Measurements from ENCODE around the gene FUT7. TPM values are rescaled to one million over a fixed set of nuclear protein-coding genes. Genes with fewer than 3 reads are reported as not detected.
A peak's percentile ranks its signal among the peaks of the same experiment; 100 is the strongest.

FUT7 gene
- total RNA-seq, 4 donors from 2014 or later = 0.32 to 0.83 TPM; not detected in 2

- no peak for TF ChIP-seq CTCF (IDR thresholded peaks at IDR 0.05)
- peak; percentile 38 to 45 for TF ChIP-seq POLR2AphosphoS5 (IDR thresholded peaks at IDR 0.05)
- DNase-seq (ENCODE audit: extremely low spot score) = peak; percentile 96
Observed at GRCh38 chr9:136991993-136992818, 39.7 kb downstream of the FUT7 start, which contains the start of gene PAXX. Gene PAXX, plus strand, starts transcription at chr9:136992422. Its CDS starts 22 bp downstream, at chr9:136992444.

DNA sequence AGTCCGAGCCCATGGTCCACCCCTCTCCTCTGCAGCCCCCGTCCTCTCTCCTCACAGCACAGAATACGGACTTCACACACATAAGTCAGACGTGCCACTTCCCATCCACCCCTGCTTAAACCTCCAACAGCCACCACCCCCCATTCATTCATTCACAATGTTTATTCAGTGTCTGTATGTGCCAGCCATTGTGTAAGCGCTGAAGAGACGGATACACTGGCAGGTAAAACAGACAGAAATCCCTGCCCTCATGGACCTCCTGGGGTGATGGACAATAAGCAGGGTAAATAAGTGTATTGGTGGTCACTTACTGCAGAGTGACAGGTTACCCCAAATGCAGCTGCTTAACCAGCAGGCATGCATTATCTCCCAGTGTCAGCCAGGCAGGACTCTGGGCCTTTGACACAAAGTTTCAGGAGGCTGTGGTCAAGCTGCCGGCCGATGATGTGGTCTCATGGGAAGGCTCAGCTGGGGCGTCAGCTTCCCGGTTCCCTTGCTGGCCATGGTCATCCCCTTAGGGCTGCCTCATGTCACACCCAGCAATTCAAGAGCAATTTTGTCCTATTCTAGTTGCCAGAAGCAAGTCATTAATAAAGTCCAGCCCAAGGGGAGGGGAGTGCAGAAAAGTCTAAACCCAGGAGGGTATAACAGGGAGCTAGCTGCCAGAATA, 41.5 kb downstream of the FUT7 start:
- peaks cover 4 to 18% (median 14%) of the 10 kb centered on the region in 4 donors for H3K36me3 ChIP-seq
- WGBS = 82% methylated on average over 10 of the region's 10 CpGs
- no peak for DNase-seq (ENCODE audit: extremely low spot score)
- peaks cover 0 to 52% (median 15%) of the 10 kb centered on the region in 4 donors for H3K27me3 ChIP-seq
- no peak for TF ChIP-seq POLR2A (IDR thresholded peaks at IDR 0.05; ENCODE audit: low read depth)
- TF ChIP-seq POLR2AphosphoS5 (IDR thresholded peaks at IDR 0.05) = no peak
- intact Hi-C loops (cut with DNase I) = loop anchor here (5.0 kb wide), 1 partner anchor 43 kb away; the partner anchor contains the start of gene C8G
- H3K27ac ChIP-seq (replicated peaks in 1 of 4) = no peak overlapping the region
- H3K4me3 ChIP-seq = no peak overlapping the region
- no peaks in the 10 kb centered on the region for H3K9me3 ChIP-seq
- H3K4me1 ChIP-seq = peaks cover 21 to 43% (median 35%) of the 10 kb centered on the region in 4 donors

More at GRCh38 chr9:136991993-136992818, 39.7 kb downstream of the FUT7 start, which contains the start of gene PAXX:
- no peaks in the 10 kb centered on the region for H3K9me3 ChIP-seq
- peaks cover 32 to 57% (median 47%) of the 10 kb centered on the region in 4 donors for H3K4me1 ChIP-seq
- 9% methylated on average over 28 of the region's 92 CpGs for WGBS
- H3K4me3 ChIP-seq = peak within 1 kb of the TSS; percentile 67 to 86 (median 74)
- peak within 1 kb of the TSS; percentile 87 to 91 (median 88) for H3K27ac ChIP-seq (replicated peaks in 1 of 4)
- intact Hi-C loops (cut with DNase I) = loop anchor here (5.0 kb wide), 1 partner anchor 45 kb away; the partner anchor contains the start of gene C8G
- H3K36me3 ChIP-seq = peaks cover 4 to 18% (median 14%) of the 10 kb centered on the region in 4 donors
- peaks cover 0 to 52% (median 14%) of the 10 kb centered on the region in 4 donors for H3K27me3 ChIP-seq

GRCh38 chr9:136988872-136989271, 43.0 kb downstream of the FUT7 start:
- 98% methylated on average over 3 of the region's 4 CpGs for WGBS
- peaks cover 1 to 8% (median 5%) of the 10 kb centered on the region in 4 donors for H3K36me3 ChIP-seq
- no peak for DNase-seq (ENCODE audit: extremely low spot score)
- H3K9me3 ChIP-seq = no peaks in the 10 kb centered on the region
- no peak for TF ChIP-seq POLR2AphosphoS5 (IDR thresholded peaks at IDR 0.05)
- no peak for TF ChIP-seq POLR2A (IDR thresholded peaks at IDR 0.05; ENCODE audit: low read depth)
- TF ChIP-seq CTCF (IDR thresholded peaks at IDR 0.05) = no peak
- TF ChIP-seq EP300 (IDR thresholded peaks at IDR 0.05) = no peak
- peaks cover 0 to 52% (median 17%) of the 10 kb centered on the region in 4 donors for H3K27me3 ChIP-seq
- peaks cover 23 to 38% (median 32%) of the 10 kb centered on the region in 4 donors for H3K4me1 ChIP-seq
- intact Hi-C loops (cut with DNase I) = no loop called here
- H3K27ac ChIP-seq (replicated peaks in 1 of 4) = no peak overlapping the region
- no peak overlapping the region for H3K4me3 ChIP-seq

DNA sequence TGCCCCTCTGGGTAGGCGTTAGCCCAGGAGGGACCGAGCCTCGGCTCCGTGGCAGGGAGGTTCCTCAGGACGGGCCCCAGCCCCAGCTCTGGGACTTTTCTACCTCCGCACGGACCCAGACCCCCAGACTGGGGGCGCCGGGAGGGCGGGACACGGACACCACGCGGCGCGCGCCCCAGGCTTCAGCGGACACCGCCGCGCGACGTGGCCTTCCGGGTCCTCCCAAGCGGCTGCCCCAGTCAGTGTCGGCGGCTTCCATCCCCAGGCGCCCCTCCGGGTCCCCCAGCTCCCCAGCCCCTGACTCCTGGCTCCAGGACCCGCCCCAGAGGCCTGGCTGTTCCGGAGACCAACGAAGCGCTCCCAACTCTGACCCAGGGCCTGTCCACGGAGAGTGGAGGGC, 46.0 kb downstream of the FUT7 start:
- H3K4me1 ChIP-seq = peaks cover 14 to 26% (median 19%) of the 10 kb centered on the region in 4 donors
- no peaks in the 10 kb centered on the region for H3K9me3 ChIP-seq
- H3K27me3 ChIP-seq = peaks cover 0 to 72% (median 17%) of the 10 kb centered on the region in 4 donors
- 25% methylated on average over 22 of the region's 33 CpGs for WGBS
- H3K4me3 ChIP-seq = no peak overlapping the region
- no peak overlapping the region for H3K27ac ChIP-seq (replicated peaks in 1 of 4)
- no peak for TF ChIP-seq POLR2A (IDR thresholded peaks at IDR 0.05; ENCODE audit: low read depth)
- no peak for TF ChIP-seq POLR2AphosphoS5 (IDR thresholded peaks at IDR 0.05)
- TF ChIP-seq EP300 (IDR thresholded peaks at IDR 0.05) = no peak
- TF ChIP-seq CTCF (IDR thresholded peaks at IDR 0.05) = no peak
- H3K36me3 ChIP-seq = no peaks in the 10 kb centered on the region
- no peak for DNase-seq (ENCODE audit: extremely low spot score)
- intact Hi-C loops (cut with DNase I) = no loop called here

All from esophagus muscularis mucosa (tissue), 4 donors.